NT2/D1 (cell line): ENCODE measurements around the gene LRRC26.

ENCODE experiments used
- DNase-seq: peaks from one replicate; pipeline ENCODE4 v3.0.0-alpha.2; 2011; ENCODE audit warnings: low read depth, low spot score
- H3K27me3 ChIP-seq: 2 replicates; pipeline ENCODE4 v1.6.0; 2011; ENCODE audit warnings: mild to moderate bottlenecking; ENCODE audit not compliant: insufficient read length, insufficient read depth
- H3K36me3 ChIP-seq: 2 replicates; pipeline ENCODE4 v1.6.1; 2011; ENCODE audit warnings: mild to moderate bottlenecking, low read length, mixed read lengths; ENCODE audit not compliant: insufficient read depth, insufficient read length
- H3K4me1 ChIP-seq: 2 replicates; pipeline ENCODE4 v1.5.1; 2011; ENCODE audit not compliant: insufficient read depth, insufficient read length
- H3K4me3 ChIP-seq: 2 replicates; pipeline ENCODE4 v1.5.1; 2011; ENCODE audit warnings: low read depth; ENCODE audit not compliant: insufficient read length
- H3K9ac ChIP-seq: 2 replicates; pipeline ENCODE4 v1.6.0; 2011; ENCODE audit warnings: low read depth; ENCODE audit not compliant: insufficient read length
- H3K9me3 ChIP-seq: 2 replicates; pipeline ENCODE4 v1.5.1; 2011; ENCODE audit warnings: mild to moderate bottlenecking, low read length; ENCODE audit not compliant: insufficient read depth
- SUZ12 ChIP-seq: IDR thresholded peaks from 2 replicates; pipeline ENCODE4 v1.6.1; 2011; ENCODE audit not compliant: insufficient read length, insufficient read depth; ENCODE audit errors: extremely low read depth
- YY1 ChIP-seq: IDR thresholded peaks from 2 replicates; pipeline ENCODE4 v1.6.1; 2011; ENCODE audit not compliant: insufficient read length, insufficient read depth
- ZNF274 ChIP-seq: IDR thresholded peaks from 2 replicates; pipeline ENCODE4 v1.6.1; 2011; ENCODE audit warnings: mild to moderate bottlenecking, low read depth, low read length

The LRRC26 gene

GRCh38 chr9:137169896-137170358, at the start of gene LRRC26:
Gene LRRC26 (minus strand): TSS chr9:137170051. CDS start chr9:137169943, 108 bp downstream.
- DNase-seq: no peak
- peaks cover 8% of the 10 kb centered on the region for H3K36me3 ChIP-seq
- H3K9me3 ChIP-seq: no peaks in the 10 kb centered on the region
- H3K27me3 ChIP-seq: peaks cover 70% of the 10 kb centered on the region
- peak within 1 kb of the TSS; percentile 60 for H3K4me3 ChIP-seq
- H3K4me1 ChIP-seq: peaks cover 28% of the 10 kb centered on the region
- TF ChIP-seq ZNF274 (no peak), YY1 (no peak), SUZ12 (no peak)
- peak within 1 kb of the TSS; percentile 85 for H3K9ac ChIP-seq

GRCh38 chr9:137218754-137219271, 49.0 kb upstream of the LRRC26 start:
- no peak for TF ChIP-seq ZNF274
- no peak for TF ChIP-seq YY1
- TF ChIP-seq SUZ12: no peak
- Histone ChIP-seq H3K9me3 (no peaks in the 10 kb centered on the region), H3K4me3 (no peak overlapping the region), H3K36me3 (peaks cover 58% of the 10 kb centered on the region), H3K4me1 (peaks cover 21% of the 10 kb centered on the region), H3K27me3 (peaks cover 13% of the 10 kb centered on the region), H3K9ac (no peak overlapping the region)
- DNase-seq: no peak

- Histone ChIP-seq H3K9ac (no peak overlapping the region), H3K9me3 (no peaks in the 10 kb centered on the region), H3K36me3 (peaks cover 63% of the 10 kb centered on the region), H3K4me1 (peaks cover 21% of the 10 kb centered on the region), H3K4me3 (no peak overlapping the region), H3K27me3 (peaks cover 13% of the 10 kb centered on the region)
- TF ChIP-seq SUZ12 (no peak), YY1 (no peak), ZNF274 (no peak)
- no peak for DNase-seq
Measured at GRCh38 chr9:137218212-137218753, 48.4 kb upstream of the LRRC26 start.

GRCh38 chr9:137217276-137218211, 47.7 kb upstream of the LRRC26 start:
- H3K9ac ChIP-seq: peak overlapping the region; percentile 21
- no peaks in the 10 kb centered on the region for H3K9me3 ChIP-seq
- H3K36me3 ChIP-seq: peaks cover 71% of the 10 kb centered on the region
- no peak overlapping the region for H3K4me3 ChIP-seq
- DNase-seq: no peak
- peaks cover 7% of the 10 kb centered on the region for H3K27me3 ChIP-seq
- TF ChIP-seq ZNF274 (no peak), SUZ12 (no peak), YY1 (no peak)
- peaks cover 17% of the 10 kb centered on the region for H3K4me1 ChIP-seq

GRCh38 chr9:137216188-137216965, 46.5 kb upstream of the LRRC26 start:
- H3K4me1 ChIP-seq: peaks cover 21% of the 10 kb centered on the region
- H3K36me3 ChIP-seq: peaks cover 82% of the 10 kb centered on the region
- H3K9ac ChIP-seq: no peak overlapping the region
- TF ChIP-seq SUZ12: no peak
- TF ChIP-seq YY1: no peak
- TF ChIP-seq ZNF274: no peak
- DNase-seq: no peak
- H3K9me3 ChIP-seq: no peaks in the 10 kb centered on the region
- H3K4me3 ChIP-seq: no peak overlapping the region
- H3K27me3 ChIP-seq: no peaks in the 10 kb centered on the region

- Histone ChIP-seq H3K9ac (no peak overlapping the region), H3K9me3 (no peaks in the 10 kb centered on the region), H3K4me3 (no peak overlapping the region), H3K27me3 (no peaks in the 10 kb centered on the region), H3K36me3 (peaks cover 89% of the 10 kb centered on the region), H3K4me1 (peaks cover 19% of the 10 kb centered on the region)
- TF ChIP-seq YY1 (no peak), ZNF274 (no peak)
- no peak for DNase-seq
Measured at GRCh38 chr9:137215196-137215986, 45.5 kb upstream of the LRRC26 start.
